Osteoblast (primary cell): ENCODE measurements around the gene CDC42SE2. TPM values are rescaled to one million over a fixed set of nuclear protein-coding genes. Genes with fewer than 3 reads are reported as not detected.

Source experiments
- DNase-seq: peaks from one replicate; pipeline ENCODE4 v3.0.0; 2011; ENCODE audit warnings: low spot score, mixed read lengths; ENCODE audit not compliant: insufficient read length; ENCODE audit errors: missing footprints
- H2AFZ ChIP-seq: 2 replicates; pipeline ENCODE4 v1.6.0; 2011; ENCODE audit warnings: mild to moderate bottlenecking, low read length
- H3K27ac ChIP-seq: 2 replicates; pipeline ENCODE4 v1.5.1; 2011; ENCODE audit warnings: mild to moderate bottlenecking, low read depth, low read length, moderate library complexity
- H3K27me3 ChIP-seq: 2 replicates; pipeline ENCODE4 v1.6.0; 2012; ENCODE audit warnings: mild to moderate bottlenecking, control low read depth, inconsistent platforms, low read length, moderate library complexity; ENCODE audit not compliant: insufficient read depth
- H3K36me3 ChIP-seq: 2 replicates; pipeline ENCODE4 v1.5.1; 2011; ENCODE audit warnings: mild to moderate bottlenecking, low read length, control low read depth, moderate library complexity; ENCODE audit not compliant: insufficient read depth
- H3K4me1 ChIP-seq: 2 replicates; pipeline ENCODE4 v1.5.1; 2011; ENCODE audit warnings: mild to moderate bottlenecking, low read length, control low read depth, moderate library complexity; ENCODE audit not compliant: insufficient read depth
- H3K4me2 ChIP-seq: 2 replicates; pipeline ENCODE4 v1.6.0; 2011; ENCODE audit warnings: mild to moderate bottlenecking, low read length; ENCODE audit not compliant: insufficient read depth
- H3K4me3 ChIP-seq: fragments of 200-600 bp; sonication (generic); 3 replicates; pipeline ENCODE4 v1.5.1; 2012; ENCODE audit warnings: mild to moderate bottlenecking, low read length, inconsistent platforms; ENCODE audit not compliant: insufficient read depth
- H3K79me2 ChIP-seq: 2 replicates; pipeline ENCODE4 v1.6.0; 2012; ENCODE audit warnings: mild to moderate bottlenecking, low read length, control low read depth, inconsistent platforms; ENCODE audit not compliant: insufficient read depth
- H3K9me3 ChIP-seq: 2 replicates; pipeline ENCODE4 v1.5.1; 2011; ENCODE audit warnings: low read depth, low read length, control low read depth
- H4K20me1 ChIP-seq: 2 replicates; pipeline ENCODE4 v1.6.0; 2012; ENCODE audit warnings: mild to moderate bottlenecking, low read length, control low read depth; ENCODE audit not compliant: insufficient read depth
- CTCF ChIP-seq: IDR thresholded peaks from 2 replicates; pipeline ENCODE4 v1.5.1; 2011; ENCODE audit warnings: mild to moderate bottlenecking, low read depth, low read length, moderate library complexity; ENCODE audit errors: extremely low read depth
- total RNA-seq: library from RNA; depleted of rRNA; stranded (reverse); fragments of >200 nt; gene quantifications from 2 replicates; pipeline ENCODE4 v1.2.3, GENCODE V29; 2012

The CDC42SE2 gene
- total RNA-seq, 1 donor = 22.8 TPM

- Histone ChIP-seq H3K79me2 (no peaks in the 10 kb centered on the region), H2AFZ (no peak overlapping the region), H4K20me1 (no peaks in the 10 kb centered on the region), H3K9me3 (no peaks in the 10 kb centered on the region), H3K4me3 (no peak overlapping the region), H3K27me3 (no peaks in the 10 kb centered on the region), H3K4me2 (no peak overlapping the region), H3K36me3 (no peaks in the 10 kb centered on the region), H3K4me1 (peaks cover 4% of the 10 kb centered on the region), H3K27ac (no peak overlapping the region)
- DNase-seq = no peak
- TF ChIP-seq CTCF = no peak
These were observed 43.3 kb upstream of the CDC42SE2 start for GRCh38 chr5:131220566-131220965.

GRCh38 chr5:131221008-131221703, 42.7 kb upstream of the CDC42SE2 start:
- TF ChIP-seq CTCF = no peak

GRCh38 chr5:131221888-131222287, 42.0 kb upstream of the CDC42SE2 start:
- no peak for TF ChIP-seq CTCF

More at GRCh38 chr5:131221008-131221703, 42.7 kb upstream of the CDC42SE2 start:
- no peaks in the 10 kb centered on the region for H3K36me3 ChIP-seq
- no peaks in the 10 kb centered on the region for H3K79me2 ChIP-seq
- no peak for DNase-seq
- peaks cover 4% of the 10 kb centered on the region for H3K4me1 ChIP-seq
- H4K20me1 ChIP-seq = no peaks in the 10 kb centered on the region
- no peaks in the 10 kb centered on the region for H3K27me3 ChIP-seq
- no peak overlapping the region for H3K4me3 ChIP-seq
- no peaks in the 10 kb centered on the region for H3K9me3 ChIP-seq
- no peak overlapping the region for H3K4me2 ChIP-seq
- H2AFZ ChIP-seq = no peak overlapping the region
- no peak overlapping the region for H3K27ac ChIP-seq

GRCh38 chr5:131222731-131223130, 41.1 kb upstream of the CDC42SE2 start:
- Histone ChIP-seq H3K4me3 (no peak overlapping the region), H3K79me2 (no peaks in the 10 kb centered on the region), H4K20me1 (no peaks in the 10 kb centered on the region), H3K27ac (no peak overlapping the region), H3K9me3 (no peaks in the 10 kb centered on the region), H3K27me3 (no peaks in the 10 kb centered on the region), H3K36me3 (no peaks in the 10 kb centered on the region), H3K4me2 (no peak overlapping the region), H2AFZ (no peak overlapping the region), H3K4me1 (peaks cover 4% of the 10 kb centered on the region)
- no peak for DNase-seq
- no peak for TF ChIP-seq CTCF

More at GRCh38 chr5:131221888-131222287, 42.0 kb upstream of the CDC42SE2 start:
- Histone ChIP-seq H3K27me3 (no peaks in the 10 kb centered on the region), H3K9me3 (no peaks in the 10 kb centered on the region), H3K4me2 (no peak overlapping the region), H3K4me1 (peaks cover 4% of the 10 kb centered on the region), H3K79me2 (no peaks in the 10 kb centered on the region), H2AFZ (no peak overlapping the region), H3K4me3 (no peak overlapping the region), H3K27ac (no peak overlapping the region), H3K36me3 (no peaks in the 10 kb centered on the region), H4K20me1 (no peaks in the 10 kb centered on the region)
- DNase-seq = no peak
